ENCODE results near the gene TAS2R31.
A peak's percentile ranks its signal among the peaks of the same experiment; 100 is the strongest.
"Not testable (repeated sequence)": the region's sequence is repeated elsewhere in the genome, so short reads cannot be mapped to it uniquely, and the experiment has no call there.

TAS2R31 gene

DNA sequence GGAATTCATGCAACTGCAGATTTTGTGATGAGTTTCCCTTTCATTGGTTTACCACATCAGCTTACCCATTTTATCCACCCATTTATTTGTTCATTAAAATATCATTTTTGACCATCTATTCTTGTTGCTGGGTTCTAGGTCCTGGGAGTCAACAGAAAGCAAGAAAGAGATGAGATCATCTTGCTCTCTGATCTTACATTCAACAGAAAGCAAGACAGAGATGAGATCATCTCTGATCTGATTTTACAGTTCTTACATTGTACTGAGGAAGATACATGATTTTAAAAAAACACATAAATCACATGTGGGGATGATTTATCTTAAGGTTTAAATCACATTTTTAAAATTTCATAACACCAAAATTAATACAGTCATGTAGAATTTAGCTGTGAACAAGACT lies 28.6 kb upstream of the TAS2R31 start:
- H3K27ac ChIP-seq = no peak overlapping the region
- TF ChIP-seq, protein P1, sequence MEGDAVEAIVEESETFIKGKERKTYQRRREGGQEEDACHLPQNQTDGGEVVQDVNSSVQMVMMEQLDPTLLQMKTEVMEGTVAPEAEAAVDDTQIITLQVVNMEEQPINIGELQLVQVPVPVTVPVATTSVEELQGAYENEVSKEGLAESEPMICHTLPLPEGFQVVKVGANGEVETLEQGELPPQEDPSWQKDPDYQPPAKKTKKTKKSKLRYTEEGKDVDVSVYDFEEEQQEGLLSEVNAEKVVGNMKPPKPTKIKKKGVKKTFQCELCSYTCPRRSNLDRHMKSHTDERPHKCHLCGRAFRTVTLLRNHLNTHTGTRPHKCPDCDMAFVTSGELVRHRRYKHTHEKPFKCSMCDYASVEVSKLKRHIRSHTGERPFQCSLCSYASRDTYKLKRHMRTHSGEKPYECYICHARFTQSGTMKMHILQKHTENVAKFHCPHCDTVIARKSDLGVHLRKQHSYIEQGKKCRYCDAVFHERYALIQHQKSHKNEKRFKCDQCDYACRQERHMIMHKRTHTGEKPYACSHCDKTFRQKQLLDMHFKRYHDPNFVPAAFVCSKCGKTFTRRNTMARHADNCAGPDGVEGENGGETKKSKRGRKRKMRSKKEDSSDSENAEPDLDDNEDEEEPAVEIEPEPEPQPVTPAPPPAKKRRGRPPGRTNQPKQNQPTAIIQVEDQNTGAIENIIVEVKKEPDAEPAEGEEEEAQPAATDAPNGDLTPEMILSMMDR (conservative IDR thresholded peaks at IDR 0.05) = no peak

DNA sequence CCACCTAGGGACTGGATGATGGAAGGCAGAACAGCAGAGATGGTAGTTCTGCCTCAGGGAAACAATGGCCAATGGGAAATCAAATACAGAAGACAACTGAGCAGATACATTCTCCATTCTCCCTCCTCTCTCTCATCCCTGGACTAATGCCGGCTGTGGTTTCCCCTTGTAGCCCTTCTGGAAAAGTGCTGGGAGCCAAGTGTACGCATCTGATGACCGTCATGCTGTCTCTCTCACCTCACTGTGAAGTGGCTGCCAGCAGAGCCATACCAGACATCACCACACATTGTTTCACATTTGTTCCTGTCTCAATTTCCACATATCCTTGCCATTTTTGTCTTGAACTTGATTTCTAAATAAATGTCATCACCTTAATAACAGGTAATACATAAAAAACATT lies 27.8 kb upstream of the TAS2R31 start:
- TF ChIP-seq, protein P1 (conservative IDR thresholded peaks at IDR 0.05) = no peak
- H3K27ac ChIP-seq = no peak overlapping the region

DNA sequence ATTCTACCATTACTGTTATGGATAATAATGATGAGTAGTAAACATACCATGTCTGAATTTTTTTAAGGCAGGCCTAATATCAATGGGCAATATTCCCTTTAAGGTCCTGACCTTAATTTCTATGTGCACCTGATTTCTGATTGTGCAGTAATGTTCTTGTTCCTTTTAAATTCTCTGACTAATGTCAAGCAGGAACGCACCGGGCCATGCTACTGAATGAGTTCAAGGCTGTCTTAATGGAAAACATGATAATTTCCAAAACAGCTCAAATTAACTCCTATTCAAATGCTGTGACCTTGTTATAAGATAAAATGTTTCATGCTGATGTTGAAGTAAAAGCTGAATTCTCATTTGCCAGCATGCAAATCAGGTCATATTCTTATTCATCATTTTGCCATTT lies 24.1 kb upstream of the TAS2R31 start:
- H3K27ac ChIP-seq = no peak overlapping the region
- TF ChIP-seq, protein P1 (conservative IDR thresholded peaks at IDR 0.05) = no peak

DNA sequence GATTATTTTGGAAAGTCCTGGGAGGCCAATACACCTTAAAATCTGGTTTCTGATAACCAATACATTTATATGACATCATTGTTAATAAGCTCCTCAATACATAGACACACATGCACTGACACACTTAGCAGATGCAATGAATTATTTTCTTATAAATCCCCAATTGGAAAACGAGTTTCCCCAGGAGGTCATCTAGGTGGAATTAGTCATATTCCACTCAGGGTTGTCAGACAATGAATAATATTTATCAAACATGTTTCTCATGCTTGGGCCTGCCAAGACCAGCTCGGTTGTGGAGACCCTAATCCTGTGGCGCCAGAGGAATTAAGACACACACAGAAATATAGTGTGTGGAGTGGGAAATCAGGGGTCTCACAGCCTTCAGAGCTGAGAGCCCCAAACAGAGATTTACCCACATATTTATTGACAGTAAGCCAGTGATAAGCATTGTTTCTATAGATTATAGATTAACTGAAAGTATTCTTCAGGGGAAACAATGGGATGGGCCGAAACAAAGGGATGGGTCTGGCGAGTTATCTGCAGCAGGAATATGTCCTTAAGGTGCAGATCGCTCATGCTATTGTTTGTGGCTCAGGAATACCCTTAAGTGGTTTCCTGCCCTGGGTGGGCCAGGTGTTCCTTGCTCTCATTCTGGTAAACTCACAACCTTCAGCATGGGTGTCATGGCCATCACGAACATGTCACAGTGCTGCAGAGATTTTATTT lies 18.8 kb upstream of the TAS2R31 start:
- not testable (repeated sequence) for H3K27ac ChIP-seq

DNA sequence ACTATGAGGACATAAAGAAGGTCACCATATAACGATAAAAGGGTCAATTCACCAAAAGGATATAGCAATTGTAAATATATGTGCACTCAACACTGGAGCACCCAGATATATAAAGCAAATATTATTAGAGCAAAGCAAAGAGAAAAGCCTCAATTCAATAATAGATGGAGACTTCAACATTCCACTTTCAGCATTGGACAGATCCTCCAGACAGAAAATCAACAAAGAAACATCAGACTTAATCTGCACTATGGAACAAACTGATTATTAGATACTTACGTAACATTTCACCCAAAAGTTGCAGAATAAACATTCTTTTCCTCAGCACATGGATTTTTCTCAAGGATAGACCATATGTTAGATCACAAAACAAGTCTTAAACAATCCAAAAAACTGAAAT lies 10.2 kb upstream of the TAS2R31 start:
- H3K27ac ChIP-seq = not testable (repeated sequence)

DNA sequence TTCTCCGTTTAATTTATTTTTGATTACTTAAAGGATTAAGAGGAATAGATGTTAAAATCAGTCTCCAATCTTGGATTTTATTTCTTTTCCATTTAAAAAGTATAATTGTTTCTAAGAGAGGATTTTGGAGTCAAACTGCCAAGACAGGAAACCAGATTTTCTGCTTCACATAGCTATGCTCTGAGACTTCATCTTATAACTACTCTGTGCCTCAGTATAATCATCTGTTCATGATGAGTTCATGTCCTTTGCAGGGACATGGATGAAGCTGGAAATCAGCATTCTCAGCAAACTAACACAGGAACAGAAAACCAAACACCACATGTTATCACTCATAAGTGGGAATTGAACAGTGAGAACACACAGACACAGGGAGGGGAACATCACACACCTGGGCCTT lies 9.0 kb upstream of the TAS2R31 start:
- TF ChIP-seq, protein P1 (conservative IDR thresholded peaks at IDR 0.05) = no peak
- no peak overlapping the region for H3K27ac ChIP-seq

DNA sequence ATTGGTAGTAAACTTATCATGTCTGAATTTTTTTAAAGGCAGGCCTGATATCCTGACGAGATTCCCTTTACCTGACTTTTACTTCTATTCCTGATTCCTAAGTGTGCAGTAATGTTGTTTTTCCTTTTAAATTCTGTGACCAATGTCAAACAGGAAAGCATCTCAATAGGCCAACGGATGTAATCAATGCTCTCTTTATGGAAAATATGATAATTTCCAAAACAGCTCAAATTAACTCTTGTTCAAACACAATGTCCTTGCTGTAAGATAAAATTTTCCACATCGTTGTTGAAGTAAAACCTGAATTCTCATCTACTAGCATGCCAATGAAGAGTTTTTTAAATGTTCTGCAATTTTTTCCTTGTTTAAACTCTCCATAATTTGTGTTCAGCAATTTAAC lies 8.0 kb upstream of the TAS2R31 start:
- no peak overlapping the region for H3K27ac ChIP-seq
- TF ChIP-seq, protein P1 (conservative IDR thresholded peaks at IDR 0.05) = no peak

DNA sequence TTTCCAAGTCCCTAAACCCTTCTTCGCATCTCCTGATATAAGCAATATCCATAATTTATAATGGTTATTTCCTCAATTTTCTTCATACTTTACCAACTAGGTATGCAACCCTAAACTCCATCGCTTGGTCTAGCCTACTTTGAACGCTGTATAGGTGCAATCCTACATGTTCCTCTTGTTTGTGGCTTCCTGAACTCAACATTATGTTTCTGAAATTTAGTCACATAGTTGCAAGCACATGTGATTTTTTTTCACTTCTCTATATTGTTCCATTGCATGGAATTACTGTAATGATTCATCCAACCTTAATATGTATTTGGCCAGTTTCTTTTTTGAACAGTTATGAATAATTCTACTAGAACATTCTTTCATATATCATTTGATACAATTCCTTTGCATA lies 2.8 kb upstream of the TAS2R31 start:
- not testable (repeated sequence) for H3K27ac ChIP-seq

DNA sequence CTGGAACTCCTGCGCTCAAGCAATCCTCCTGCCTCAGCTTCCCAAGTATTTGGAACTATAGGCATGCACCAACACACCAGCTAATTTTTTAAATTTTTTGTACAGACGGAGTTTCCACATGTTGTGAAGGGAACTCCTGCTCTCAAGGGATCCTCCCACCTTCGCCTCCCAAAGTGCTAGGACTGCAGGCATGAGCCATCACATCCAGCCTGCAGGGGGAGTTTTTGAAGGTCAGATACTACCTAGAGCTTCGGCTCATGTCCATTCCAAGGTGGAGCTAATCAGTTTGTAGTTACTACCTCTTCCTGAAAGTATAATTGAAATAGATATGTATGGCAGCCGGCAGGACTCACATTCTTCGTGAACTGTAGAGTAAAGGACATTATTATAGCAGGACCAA lies 5.1 kb downstream of the TAS2R31 start:
- no peak overlapping the region for H3K27ac ChIP-seq
- TF ChIP-seq, protein P1 (conservative IDR thresholded peaks at IDR 0.05) = peak; percentile 10; the same call in 1 of the 2 replicates

All from VCaP (cell line).